Neural progenitor cell (in vitro differentiated cells): ENCODE data around the gene NDUFS8.

ENCODE experiments used
- CTCF ChIP-seq: fragments of 200-600 bp; sonication (generic); IDR thresholded peaks from 2 replicates; pipeline ENCODE4 v1.5.1; 2017; ENCODE audit warnings: antibody characterized with exemption, mild to moderate bottlenecking
- EZH2 ChIP-seq: fragments of 200-600 bp; sonication (generic); IDR thresholded peaks from 2 replicates; pipeline ENCODE4 v1.6.1; 2017; ENCODE audit warnings: antibody characterized with exemption, mild to moderate bottlenecking, moderate library complexity

DNA sequence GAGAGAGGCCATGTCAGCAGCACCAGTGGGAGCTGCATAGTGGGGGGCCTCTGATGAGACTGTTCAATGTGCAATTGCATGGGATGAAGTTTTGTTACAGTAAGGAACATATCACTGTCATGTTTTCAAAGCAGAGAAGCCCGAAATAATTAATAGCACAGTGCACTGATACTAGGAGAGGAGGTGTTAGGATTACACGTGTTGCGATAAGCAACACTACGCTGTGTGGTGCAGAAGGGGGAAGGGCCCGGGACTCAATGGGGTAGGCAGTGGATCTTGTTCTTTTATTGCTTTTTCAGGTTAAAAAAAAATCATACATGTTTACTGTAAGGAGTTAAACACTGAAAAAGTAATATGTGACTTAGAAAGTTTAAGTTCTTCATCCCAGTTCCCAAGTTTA is 37.5 kb downstream of the NDUFS8 start:
- no peak for TF ChIP-seq CTCF
- TF ChIP-seq EZH2: no peak
